ENCODE results near the gene LCP2.
A peak's percentile ranks its signal among the peaks of the same experiment; 100 is the strongest.
"Not testable (repeated sequence)": the region's sequence is repeated elsewhere in the genome, so short reads cannot be mapped to it uniquely, and the experiment has no call there.

The LCP2 gene

DNA sequence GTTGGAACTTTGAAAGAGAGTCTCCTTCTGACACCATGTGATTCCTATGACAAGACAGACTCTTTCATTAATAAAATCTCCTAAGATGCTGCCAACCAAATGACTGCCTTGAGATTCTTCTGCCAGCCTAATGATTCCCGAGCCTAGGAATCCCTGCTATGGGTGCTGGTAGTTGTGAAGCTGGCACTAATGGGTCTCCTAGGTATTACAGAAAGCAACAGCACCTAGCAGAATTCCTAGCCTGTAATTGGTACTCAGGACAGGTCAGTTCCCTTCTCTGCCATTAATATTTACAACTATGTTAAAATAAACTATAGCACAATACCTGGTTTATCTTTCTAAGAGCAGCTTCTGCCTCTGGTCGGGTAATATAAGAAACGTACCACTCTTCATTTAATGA lies 45.5 kb downstream of the LCP2 start:
- TF ChIP-seq, protein P1, sequence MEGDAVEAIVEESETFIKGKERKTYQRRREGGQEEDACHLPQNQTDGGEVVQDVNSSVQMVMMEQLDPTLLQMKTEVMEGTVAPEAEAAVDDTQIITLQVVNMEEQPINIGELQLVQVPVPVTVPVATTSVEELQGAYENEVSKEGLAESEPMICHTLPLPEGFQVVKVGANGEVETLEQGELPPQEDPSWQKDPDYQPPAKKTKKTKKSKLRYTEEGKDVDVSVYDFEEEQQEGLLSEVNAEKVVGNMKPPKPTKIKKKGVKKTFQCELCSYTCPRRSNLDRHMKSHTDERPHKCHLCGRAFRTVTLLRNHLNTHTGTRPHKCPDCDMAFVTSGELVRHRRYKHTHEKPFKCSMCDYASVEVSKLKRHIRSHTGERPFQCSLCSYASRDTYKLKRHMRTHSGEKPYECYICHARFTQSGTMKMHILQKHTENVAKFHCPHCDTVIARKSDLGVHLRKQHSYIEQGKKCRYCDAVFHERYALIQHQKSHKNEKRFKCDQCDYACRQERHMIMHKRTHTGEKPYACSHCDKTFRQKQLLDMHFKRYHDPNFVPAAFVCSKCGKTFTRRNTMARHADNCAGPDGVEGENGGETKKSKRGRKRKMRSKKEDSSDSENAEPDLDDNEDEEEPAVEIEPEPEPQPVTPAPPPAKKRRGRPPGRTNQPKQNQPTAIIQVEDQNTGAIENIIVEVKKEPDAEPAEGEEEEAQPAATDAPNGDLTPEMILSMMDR (conservative IDR thresholded peaks at IDR 0.05; ENCODE audit: low read depth), result no peak
- H3K27ac ChIP-seq, result no peak overlapping the region
- DNase-seq (ENCODE audit: low spot score), result no peak
- ChIA-PET POLR2A (ENCODE audit: low non-redundant PET) (no interaction called here), CTCF (interaction anchor here (0.9 kb wide), 1 partner anchor 26 kb away, joined by 3 read pairs; no protein-coding TSS in a partner anchor)

DNA sequence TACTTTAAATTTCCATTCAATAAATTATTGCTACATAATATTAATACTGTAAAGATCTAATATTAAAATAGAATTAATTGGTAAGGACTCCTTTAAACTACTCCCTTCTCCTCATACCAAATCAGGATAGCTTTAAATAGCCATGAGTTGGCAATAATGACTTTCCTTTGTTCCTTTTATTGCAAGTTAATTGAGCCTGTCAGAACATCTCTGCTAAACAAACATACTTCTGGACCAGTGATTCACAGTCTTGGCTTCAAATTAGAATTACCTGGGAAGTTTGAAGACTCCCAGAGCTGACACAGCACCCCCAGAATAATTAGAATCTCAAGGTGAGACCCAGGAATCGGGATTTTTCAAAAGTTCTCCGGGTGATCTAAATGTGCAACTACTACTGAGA lies 46.1 kb downstream of the LCP2 start:
- no peak overlapping the region for H3K27ac ChIP-seq

DNA sequence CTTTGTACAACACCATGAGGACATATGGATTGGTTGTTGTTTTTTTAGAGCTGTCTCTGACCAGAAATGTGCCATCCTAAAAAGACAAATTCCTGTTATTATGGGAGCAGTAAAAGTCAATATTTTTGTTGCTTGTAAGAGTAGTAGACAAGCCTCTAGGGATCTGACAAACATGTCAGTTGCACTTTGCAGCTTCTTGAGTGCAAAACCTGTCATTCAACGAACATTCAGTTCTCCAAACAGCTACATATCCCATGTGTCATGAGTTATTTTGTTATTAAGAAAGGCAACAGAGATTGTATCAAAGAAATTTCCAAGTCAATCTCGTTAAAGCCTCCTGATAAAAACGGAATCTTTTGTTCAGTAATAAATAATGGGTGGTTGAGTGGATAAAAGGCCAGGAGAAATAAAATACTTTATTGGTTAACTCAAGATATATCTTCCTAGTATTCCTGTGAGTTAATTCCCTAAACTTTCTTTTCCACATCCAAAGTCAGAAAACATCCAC lies 46.7 kb downstream of the LCP2 start:
- TF ChIP-seq, protein P1 (conservative IDR thresholded peaks at IDR 0.05; ENCODE audit: low read depth), result no peak
- no peak overlapping the region for H3K27ac ChIP-seq
- POLR2A ChIA-PET (ENCODE audit: low non-redundant PET), result no interaction called here
- CTCF ChIA-PET, result interaction anchor here (1.5 kb wide), 1 partner anchor 25 kb away, joined by 3 read pairs; no protein-coding TSS in a partner anchor
- DNase-seq (ENCODE audit: low spot score), result no peak

More for the DNA sequence above, 46.1 kb downstream of the LCP2 start:
- peak; percentile 61 for DNase-seq (ENCODE audit: low spot score)
- TF ChIP-seq, protein P1 (conservative IDR thresholded peaks at IDR 0.05; ENCODE audit: low read depth), result no peak
- CTCF ChIA-PET, result interaction anchor here (0.9 to 1.5 kb wide), 2 partner anchors 25 kb away, joined by 3 read pairs; no protein-coding TSS in a partner anchor
- POLR2A ChIA-PET (ENCODE audit: low non-redundant PET), result no interaction called here

DNA sequence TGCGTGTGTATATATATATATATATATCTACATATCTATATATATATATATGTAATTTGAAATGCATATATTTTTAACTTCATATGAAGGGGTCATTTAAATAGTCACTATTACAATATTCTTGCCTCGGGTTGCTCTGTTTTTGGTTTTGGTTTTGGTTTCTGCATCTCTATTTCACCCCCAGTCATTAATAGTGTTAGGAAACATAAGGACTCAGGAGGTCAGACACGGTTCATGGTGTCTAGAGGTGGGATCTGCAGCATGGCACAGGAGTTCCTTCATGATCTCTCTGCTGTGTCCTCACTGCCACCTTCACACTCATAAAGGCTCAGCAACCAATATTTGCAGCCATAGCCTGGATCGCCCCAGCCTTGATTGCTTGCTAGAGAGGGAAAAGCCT lies 48.2 kb downstream of the LCP2 start:
- POLR2A ChIA-PET (ENCODE audit: low non-redundant PET), result no interaction called here
- no peak overlapping the region for H3K27ac ChIP-seq
- CTCF ChIA-PET, result interaction anchor here (0.7 kb wide), 1 partner anchor 10 kb away, joined by 4 read pairs; no protein-coding TSS in a partner anchor
- TF ChIP-seq, protein P1 (conservative IDR thresholded peaks at IDR 0.05; ENCODE audit: low read depth), result no peak
- no peak for DNase-seq (ENCODE audit: low spot score)

DNA sequence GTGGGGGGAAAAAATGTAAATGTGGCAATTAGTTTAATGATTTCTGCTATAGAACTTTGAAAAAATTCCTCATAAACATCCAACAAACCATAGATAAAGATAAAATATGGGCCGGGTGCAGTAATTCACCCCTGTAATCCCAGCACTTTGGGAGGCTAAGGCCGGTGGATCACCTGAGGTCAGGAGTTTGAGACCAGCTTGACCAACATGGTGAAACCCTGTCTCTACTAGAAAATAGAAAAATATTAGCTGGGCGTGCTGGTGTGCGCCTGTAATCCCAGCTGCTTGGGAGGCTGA lies 48.7 kb downstream of the LCP2 start:
- POLR2A ChIA-PET (ENCODE audit: low non-redundant PET); H3K27ac ChIP-seq; DNase-seq (ENCODE audit: low spot score); CTCF ChIA-PET: not testable (repeated sequence)

DNA sequence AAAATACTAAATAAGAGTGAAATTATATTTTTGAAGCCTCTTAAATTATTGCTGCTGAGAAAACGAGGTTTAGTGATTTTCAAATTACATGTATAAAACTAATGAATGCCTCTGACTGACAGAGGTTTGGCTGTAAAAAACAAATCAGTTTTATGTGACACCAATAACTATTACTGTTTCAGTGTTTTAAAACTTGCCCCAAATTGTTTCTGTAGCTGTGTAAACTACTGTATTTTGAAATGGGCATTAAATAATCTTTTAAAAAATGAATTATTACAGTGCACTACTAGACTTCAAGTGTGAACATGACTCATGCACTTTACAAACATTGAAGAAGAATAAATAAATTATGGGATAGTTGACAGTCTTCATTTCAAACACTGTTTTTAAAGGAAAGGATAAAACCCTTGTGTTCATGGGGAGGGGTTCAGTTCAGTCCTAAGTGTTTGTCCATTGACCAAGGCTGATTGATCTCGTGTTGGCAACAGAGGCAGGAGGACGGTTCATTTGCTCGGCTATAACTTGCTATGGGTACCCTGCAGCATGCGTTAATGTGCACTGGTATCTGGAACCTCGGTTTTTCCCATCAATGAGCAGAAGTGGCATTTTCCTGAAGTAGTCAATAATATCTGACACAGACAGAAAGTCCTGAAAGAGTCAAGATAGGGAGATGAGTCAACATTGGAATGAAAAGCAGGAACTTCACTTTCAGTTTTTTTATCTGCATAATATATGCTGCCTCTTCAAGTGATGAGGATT lies 49.2 kb downstream of the LCP2 start:
- no peak overlapping the region for H3K27ac ChIP-seq
- TF ChIP-seq, protein P1 (conservative IDR thresholded peaks at IDR 0.05; ENCODE audit: low read depth), result no peak
- CTCF ChIA-PET, result no interaction called here
- POLR2A ChIA-PET (ENCODE audit: low non-redundant PET), result no interaction called here
- no peak for DNase-seq (ENCODE audit: low spot score)

DNA sequence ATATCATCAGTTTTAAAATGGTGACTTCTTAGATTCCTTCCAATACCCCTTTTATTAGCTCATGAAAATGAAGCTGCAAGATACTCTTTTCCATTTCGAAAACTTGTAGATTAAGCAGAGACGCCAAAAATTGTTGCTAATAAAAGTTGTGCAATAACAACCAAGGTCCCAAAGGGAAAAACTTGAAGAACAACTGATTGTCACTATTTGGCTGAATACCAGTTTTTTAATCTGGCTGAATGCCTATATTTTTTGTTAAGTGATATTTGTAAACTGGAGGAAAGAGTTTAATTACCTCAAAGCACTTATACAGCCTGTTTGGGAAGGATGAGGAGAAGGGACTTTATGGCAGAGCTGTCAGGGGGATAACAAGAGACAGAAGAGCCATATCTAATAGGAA lies 50.2 kb downstream of the LCP2 start:
- ChIA-PET CTCF (interaction anchor here (0.6 kb wide), 2 partner anchors 80 to 271 kb away, joined by 3 read pairs; no protein-coding TSS in a partner anchor), POLR2A (ENCODE audit: low non-redundant PET) (no interaction called here)
- H3K27ac ChIP-seq, result no peak overlapping the region
- DNase-seq (ENCODE audit: low spot score), result no peak
- TF ChIP-seq, protein P1 (conservative IDR thresholded peaks at IDR 0.05; ENCODE audit: low read depth), result no peak

Measured in RWPE1 (cell line).